Heart right ventricle (tissue), 16 donors: ENCODE results near the gene BLNK. TPM values are rescaled to one million over a fixed set of nuclear protein-coding genes. Genes with fewer than 3 reads are reported as not detected.

Source experiments
- ATAC-seq, 8 donors: fragments of 200-7000 bp; cut with Tn5 transposase; one replicate each; pipeline ENCODE4 v1.9.1; 2020; ENCODE audit warnings: mild to moderate bottlenecking in 8 of 8, moderate library complexity in 8 of 8, moderate number of reproducible peaks in 1 of 8
- DNase-seq, 2 donors: peaks; one replicate each; pipeline ENCODE4 v3.0.0-alpha.2; 2020
- H3K27ac ChIP-seq, 10 donors: fragments of 200-600 bp; sonication (generic) in 2 of 10; one replicate each; pipeline versions ENCODE4 v1.5.0 to v1.8.0; 2020 to 2022; ENCODE audit warnings: mild to moderate bottlenecking in 3 of 10
- H3K27me3 ChIP-seq, 7 donors: fragments of 200-600 bp; one replicate each; pipeline ENCODE4 v1.8.0; 2021 to 2022; ENCODE audit warnings: mild to moderate bottlenecking in 2 of 7
- H3K36me3 ChIP-seq, 9 donors: fragments of 200-600 bp; sonication (generic) in 1 of 9; one replicate each; pipeline versions ENCODE4 v1.5.0 to v1.8.0; 2020 to 2022; ENCODE audit warnings: mild to moderate bottlenecking in 2 of 9
- H3K4me1 ChIP-seq, 9 donors: fragments of 200-600 bp; sonication (generic) in 1 of 9; one replicate each; pipeline versions ENCODE4 v1.5.0 to v1.8.0; 2020 to 2022; ENCODE audit warnings: mild to moderate bottlenecking in 4 of 9
- H3K4me3 ChIP-seq, 10 donors: fragments of 200-600 bp; sonication (generic) in 2 of 10; one replicate each; pipeline versions ENCODE4 v1.5.0 to v1.8.0; 2020 to 2022; ENCODE audit warnings: mild to moderate bottlenecking in 7 of 10, moderate library complexity in 2 of 10
- H3K9me3 ChIP-seq, 11 donors: fragments of 200-600 bp in 10 of 11; sonication (generic) in 2 of 11; one replicate each; pipeline versions ENCODE4 v1.5.0 to v1.8.0; 2013 to 2022; ENCODE audit warnings: mild to moderate bottlenecking in 2 of 11, control low read depth in 1 of 11, moderate library complexity in 1 of 11
- CTCF ChIP-seq, 9 donors: fragments of 200-600 bp; sonication (generic) in 2 of 9; IDR thresholded peaks; one replicate each; pipeline versions ENCODE4 v1.5.0 to v1.8.0; 2021 to 2022; ENCODE audit warnings: antibody characterized with exemption in 9 of 9, mild to moderate bottlenecking in 5 of 9, moderate library complexity in 1 of 9
- WGBS, 2 donors: extraction: QIAGEN DNeasy Blood & Tissue Kit; methylation state at CpG; one replicate each; pipeline ENCODE4 v1.1.7; 2013; ENCODE audit warnings: inconsistent platforms in 1 of 2; 5-methylcytosine and 5-hydroxymethylcytosine counted together
- intact Hi-C, 10 donors: fragments of 100-400 bp; cut with DNase I; formaldehyde crosslinking; loops; one replicate each; pipeline versions ENCODE4 v1.11.1 to v1.14.2; 2022
- polyA plus RNA-seq, 2 donors: library from polyadenylated mRNA; stranded (reverse); fragments of 200-250 nt; gene quantifications; one replicate each; pipeline ENCODE4 v1.2.3, GENCODE V29; 2013
- total RNA-seq, 10 donors: library from RNA; stranded (reverse); fragmentation: NEBNext Ultra II Directional in 3 of 10; extraction: Animal tissue kit (Norgen Biotek cat#: 25700) in 3 of 10; gene quantifications; one replicate each; pipeline versions ENCODE4 v1.2.1 to v1.2.4, GENCODE V29; 2021 to 2023
- donor health status: Arrhythmogenic right ventricular cardiomyopathy.
- donor health status: ischemic (EF 13 %, LVEDD 7.1; RV severe dilation, severe dysfunction).
- donor health status: healthy with polysubstance abuse.
- donor health status: DM: no; HTN: yes; CAD: no.
- donor health status: DM: no; HTN: no; CAD: no.
- donor health status: ischemic (EF 25% LVEDD 6.9; RV normal size, moderate dysfunction).
- donor health status: ischemic (EF 25% LVEDD 5.7; RV mildly dilated, moderate dysfunction).
- donor health status: healthy.
- donor health status: DM: yes; HTN: yes; CAD: no.
- donor health status: Ischemic cardiomyopathy.
- donor health status: ischemic (EF 35%, LVEDD 5.7; RV mildly dilated, moderate dysfunction).
- donor health status: nonischemic (EF 11% LVEDD 7.7; RV severe dilation, severe dysfunction).
- donor health status: DM: yes; HTN: yes; CAD: no.
- donor health status: PGD.
- donor health status: ischemic (EF 29% LVEDD 5.4; RV normal size, mild dysfunction).
- donor health status: nonischemic (EF 23%, LVEDD 6.1; RV moderate dilation, normal function).

Gene BLNK
- total and polyA plus RNA-seq, 12 donors = 0.25 to 4.4 (median 0.65) TPM

- no peak for ATAC-seq
- Histone ChIP-seq H3K36me3 (no peaks in the 10 kb centered on the region), H3K4me3 (no peak overlapping the region), H3K27ac (no peak overlapping the region), H3K4me1 (peaks cover 0 to 31% (median 7%) of the 10 kb centered on the region in 9 donors), H3K9me3 (no peaks in the 10 kb centered on the region), H3K27me3 (peaks cover 0 to 12% (median 3%) of the 10 kb centered on the region in 7 donors)
- intact Hi-C loops = no loop called here
- no peak for DNase-seq
- no peak for TF ChIP-seq CTCF (IDR thresholded peaks at IDR 0.05)
- 89 to 94% methylated on average over 2 of the region's 2 CpGs for WGBS, 2 donors
Measured at GRCh38 chr10:96261132-96261531, 10.2 kb downstream of the BLNK start.

- WGBS, 2 donors = 28 to 40% methylated on average over 3 of the region's 3 CpGs
- no peak for TF ChIP-seq CTCF (IDR thresholded peaks at IDR 0.05)
- DNase-seq = no peak
Measured at GRCh38 chr10:96260014-96260413, 11.4 kb downstream of the BLNK start.

GRCh38 chr10:96259150-96259549 lies 12.2 kb downstream of the BLNK start:
- Histone ChIP-seq H3K27me3 (peaks cover 0 to 5% (median 1%) of the 10 kb centered on the region in 7 donors), H3K36me3 (no peaks in the 10 kb centered on the region), H3K27ac (peak overlapping the region in 1 of 10 donors; percentile 13), H3K4me1 (peaks cover 0 to 34% (median 7%) of the 10 kb centered on the region in 9 donors), H3K4me3 (no peak overlapping the region), H3K9me3 (no peaks in the 10 kb centered on the region)
- intact Hi-C loops = no loop called here
- TF ChIP-seq CTCF (IDR thresholded peaks at IDR 0.05) = no peak
- 72 to 75% methylated on average over 6 of the region's 6 CpGs for WGBS, 2 donors
- no peak for DNase-seq
- ATAC-seq = peak in 3 of 8 donors; percentile 15 to 32 (median 27)

More at GRCh38 chr10:96260014-96260413, 11.4 kb downstream of the BLNK start:
- peak overlapping the region in 2 of 10 donors; percentile 13 to 48 for H3K27ac ChIP-seq
- H3K4me1 ChIP-seq = peaks cover 0 to 34% (median 7%) of the 10 kb centered on the region in 9 donors
- H3K36me3 ChIP-seq = no peaks in the 10 kb centered on the region
- H3K4me3 ChIP-seq = no peak overlapping the region
- no peaks in the 10 kb centered on the region for H3K9me3 ChIP-seq
- intact Hi-C loops = no loop called here
- ATAC-seq = peak in 5 of 8 donors; percentile 43 to 93 (median 71)
- H3K27me3 ChIP-seq = peaks cover 0 to 7% (median 3%) of the 10 kb centered on the region in 7 donors

- Histone ChIP-seq H3K27ac (peak overlapping the region in 2 of 10 donors; percentile 16 to 70), H3K9me3 (no peaks in the 10 kb centered on the region), H3K4me1 (peaks cover 0 to 34% (median 7%) of the 10 kb centered on the region in 9 donors), H3K4me3 (no peak overlapping the region), H3K36me3 (no peaks in the 10 kb centered on the region), H3K27me3 (peaks cover 0 to 5% (median 0%) of the 10 kb centered on the region in 7 donors)
- ATAC-seq (peak; percentile 63 to 90 (median 78)), DNase-seq (peak; percentile 18 to 48)
- intact Hi-C loops = no loop called here
- WGBS, 2 donors = 8 to 12% methylated on average over 4 of the region's 4 CpGs
- no peak for TF ChIP-seq CTCF (IDR thresholded peaks at IDR 0.05)
Measured at GRCh38 chr10:96257944-96258343, 13.4 kb downstream of the BLNK start.
